ENCODE measurements around the gene FUT9. TPM values are rescaled to one million over a fixed set of nuclear protein-coding genes. Genes with fewer than 3 reads are reported as not detected.

FUT9 gene
- total RNA-seq, 2 experiments from 2014 or later = not detected

- no peaks in the 10 kb centered on the region for H3K36me3 ChIP-seq (ENCODE audit: insufficient read depth, low read length)
- DNase-seq (no peak), ATAC-seq (ENCODE audit: poor library complexity) (no peak)
- Mint-ChIP-seq H3K9me3 (no peaks in the 10 kb centered on the region), H3K4me1 (ENCODE audit: low read depth) (no peaks in the 10 kb centered on the region), H3K4me3 (no peak overlapping the region), H3K27ac (no peak overlapping the region), H3K36me3 (ENCODE audit: low read depth) (no peaks in the 10 kb centered on the region), H3K27me3 (no peaks in the 10 kb centered on the region)
- no peaks in the 10 kb centered on the region for H3K27me3 ChIP-seq (ENCODE audit: control insufficient read depth in 1 of 2, insufficient read depth in 2 of 2, low read length in 2 of 2)
- peaks cover 0 to 4% of the 10 kb centered on the region in 2 experiments for H3K9me3 ChIP-seq (ENCODE audit: control insufficient read depth in 1 of 2, insufficient read depth in 1 of 2, low read length in 2 of 2)
- intact Hi-C loops (cut with DNase I, micrococcal nuclease) = no loop called here
- H3K27ac ChIP-seq (ENCODE audit: low read depth in 1 of 2, low read length in 2 of 2) = no peak overlapping the region
- POLR2A ChIA-PET = no interaction called here
- no peak overlapping the region for H3K4me3 ChIP-seq (ENCODE audit: low read length)
- CTCF ChIA-PET = no interaction called here
- TF ChIP-seq CTCF (IDR thresholded peaks at IDR 0.05) = no peak
- no peaks in the 10 kb centered on the region for H3K4me1 ChIP-seq (ENCODE audit: insufficient read depth, low read length)
Observed at GRCh38 chr6:96101564-96101963, 85.8 kb downstream of the FUT9 start.

- Histone ChIP-seq H3K27me3 (ENCODE audit: control insufficient read depth in 1 of 2, insufficient read depth in 2 of 2, low read length in 2 of 2) (no peaks in the 10 kb centered on the region), H3K27ac (ENCODE audit: low read depth in 1 of 2, low read length in 2 of 2) (no peak overlapping the region), H3K36me3 (ENCODE audit: insufficient read depth, low read length) (no peaks in the 10 kb centered on the region), H3K4me1 (ENCODE audit: insufficient read depth, low read length) (no peaks in the 10 kb centered on the region), H3K9me3 (ENCODE audit: control insufficient read depth in 1 of 2, insufficient read depth in 1 of 2, low read length in 2 of 2) (peaks cover 0 to 4% of the 10 kb centered on the region in 2 experiments), H3K4me3 (ENCODE audit: low read length) (no peak overlapping the region)
- H3K9me3 Mint-ChIP-seq = peaks cover 1% of the 10 kb centered on the region
- TF ChIP-seq CTCF (IDR thresholded peaks at IDR 0.05) = no peak
- no peaks in the 10 kb centered on the region for H3K36me3 Mint-ChIP-seq (ENCODE audit: low read depth)
- ATAC-seq (ENCODE audit: poor library complexity) (no peak), DNase-seq (no peak)
- no peaks in the 10 kb centered on the region for H3K4me1 Mint-ChIP-seq (ENCODE audit: low read depth)
- intact Hi-C loops (cut with DNase I, micrococcal nuclease) = no loop called here
- H3K4me3 Mint-ChIP-seq = no peak overlapping the region
- CTCF ChIA-PET = no interaction called here
- POLR2A ChIA-PET = no interaction called here
- H3K27me3 Mint-ChIP-seq = no peaks in the 10 kb centered on the region
- no peak overlapping the region for H3K27ac Mint-ChIP-seq
Observed at GRCh38 chr6:96104910-96105309, 89.1 kb downstream of the FUT9 start.

GRCh38 chr6:96110878-96111277 is 95.1 kb downstream of the FUT9 start:
- Mint-ChIP-seq H3K4me3 (no peak overlapping the region), H3K27me3 (no peaks in the 10 kb centered on the region), H3K9me3 (peaks cover 2% of the 10 kb centered on the region), H3K36me3 (ENCODE audit: low read depth) (no peaks in the 10 kb centered on the region), H3K4me1 (ENCODE audit: low read depth) (no peaks in the 10 kb centered on the region), H3K27ac (no peak overlapping the region)
- Histone ChIP-seq H3K4me1 (ENCODE audit: insufficient read depth, low read length) (no peaks in the 10 kb centered on the region), H3K36me3 (ENCODE audit: insufficient read depth, low read length) (no peaks in the 10 kb centered on the region), H3K9me3 (ENCODE audit: control insufficient read depth in 1 of 2, insufficient read depth in 1 of 2, low read length in 2 of 2) (no peaks in the 10 kb centered on the region), H3K27ac (ENCODE audit: low read depth in 1 of 2, low read length in 2 of 2) (no peak overlapping the region), H3K27me3 (ENCODE audit: control insufficient read depth in 1 of 2, insufficient read depth in 2 of 2, low read length in 2 of 2) (no peaks in the 10 kb centered on the region), H3K4me3 (ENCODE audit: low read length) (no peak overlapping the region)
- no peak for DNase-seq
- CTCF ChIA-PET = no interaction called here
- POLR2A ChIA-PET = no interaction called here
- no peak for TF ChIP-seq CTCF (IDR thresholded peaks at IDR 0.05)
- intact Hi-C loops (cut with DNase I, micrococcal nuclease) = no loop called here
- no peak for ATAC-seq (ENCODE audit: poor library complexity)
